ENCODE results near the gene A4GNT. TPM values are rescaled to one million over a fixed set of nuclear protein-coding genes. Genes with fewer than 3 reads are reported as not detected.
"Not testable (repeated sequence)": the region's sequence is repeated elsewhere in the genome, so short reads cannot be mapped to it uniquely, and the experiment has no call there.

A4GNT gene
- not detected in 2 replicates for total RNA-seq

- no peak for DNase-seq (ENCODE audit: extremely low read depth, low read depth, low spot score)
These were observed at the start of gene A4GNT for GRCh38 chr3:138132239-138132638. A4GNT (minus strand) TSS chr3:138132390; CDS start chr3:138131256, 1,134 bp downstream.

GRCh38 chr3:138180375-138181029 lies 48.3 kb upstream of the A4GNT start:
- no peak for DNase-seq (ENCODE audit: extremely low read depth, low read depth, low spot score)

GRCh38 chr3:138174421-138175131 lies 42.4 kb upstream of the A4GNT start, which contains the start of gene DBR1:
DBR1 (minus strand) TSS chr3:138174921; CDS start chr3:138174795, 126 bp downstream.
- no peak for DNase-seq (ENCODE audit: extremely low read depth, low read depth, low spot score)

GRCh38 chr3:138173769-138174420 lies 41.7 kb upstream of the A4GNT start:
- DNase-seq (ENCODE audit: extremely low read depth, low read depth, low spot score): no peak

- no peak for DNase-seq (ENCODE audit: extremely low read depth, low read depth, low spot score)
These were observed 40.4 kb upstream of the A4GNT start for GRCh38 chr3:138172625-138173024.

GRCh38 chr3:138165061-138165460 lies 32.9 kb upstream of the A4GNT start:
- DNase-seq (ENCODE audit: extremely low read depth, low read depth, low spot score): no peak

- no peak for DNase-seq (ENCODE audit: extremely low read depth, low read depth, low spot score)
These were observed 25.6 kb upstream of the A4GNT start for GRCh38 chr3:138157743-138158142.

GRCh38 chr3:138154534-138154933 lies 22.3 kb upstream of the A4GNT start:
- DNase-seq (ENCODE audit: extremely low read depth, low read depth, low spot score): no peak

- DNase-seq (ENCODE audit: extremely low read depth, low read depth, low spot score): no peak
These were observed 16.3 kb upstream of the A4GNT start for GRCh38 chr3:138148503-138148902.

- DNase-seq (ENCODE audit: extremely low read depth, low read depth, low spot score): not testable (repeated sequence)
These were observed 10.0 kb upstream of the A4GNT start for GRCh38 chr3:138142181-138142580.

- DNase-seq (ENCODE audit: extremely low read depth, low read depth, low spot score): no peak
These were observed 8.8 kb upstream of the A4GNT start for GRCh38 chr3:138140940-138141339.

GRCh38 chr3:138139691-138140090 lies 7.5 kb upstream of the A4GNT start:
- DNase-seq (ENCODE audit: extremely low read depth, low read depth, low spot score): no peak

GRCh38 chr3:138137861-138138260 lies 5.7 kb upstream of the A4GNT start:
- no peak for DNase-seq (ENCODE audit: extremely low read depth, low read depth, low spot score)

- no peak for DNase-seq (ENCODE audit: extremely low read depth, low read depth, low spot score)
These were observed 4.0 kb upstream of the A4GNT start for GRCh38 chr3:138136201-138136600.

GRCh38 chr3:138135833-138136194 lies 3.6 kb upstream of the A4GNT start:
- no peak for DNase-seq (ENCODE audit: extremely low read depth, low read depth, low spot score)

- no peak for DNase-seq (ENCODE audit: extremely low read depth, low read depth, low spot score)
These were observed 3.1 kb upstream of the A4GNT start for GRCh38 chr3:138135146-138135832.

GRCh38 chr3:138127636-138128365 lies 4.4 kb downstream of the A4GNT start:
- DNase-seq (ENCODE audit: extremely low read depth, low read depth, low spot score): no peak

GRCh38 chr3:138125548-138126221 lies 6.5 kb downstream of the A4GNT start:
- no peak for DNase-seq (ENCODE audit: extremely low read depth, low read depth, low spot score)

- DNase-seq (ENCODE audit: extremely low read depth, low read depth, low spot score): no peak
These were observed 7.4 kb downstream of the A4GNT start for GRCh38 chr3:138124706-138125355.

Measured in glomerular endothelial cell (primary cell).